H1 (cell line): ENCODE data around the gene TRAP1. TPM values are rescaled to one million over a fixed set of nuclear protein-coding genes. Genes with fewer than 3 reads are reported as not detected.

Source experiments
- CTCF ChIA-PET: fragments of 300-600 bp; sonication (Branson Sonifier 250); formaldehyde crosslinking; loops from one replicate; lab custom pipeline; 2021; ENCODE audit not compliant: partially characterized antibody; lab: Charles Lee
- POLR2A ChIA-PET: fragments of 300-600 bp; sonication (Branson Sonifier 250); formaldehyde crosslinking; loops from one replicate; lab custom pipeline; 2021; ENCODE audit warnings: inconsistent platforms; ENCODE audit not compliant: partially characterized antibody; lab: Charles Lee
- DNase-seq, 2 experiments: peaks; one replicate each; pipeline versions ENCODE4 v3.0.0 to v3.0.0-alpha.2; 2010 to 2022; ENCODE audit warnings: low spot score in 2 of 2, low read depth in 1 of 2, mixed read lengths in 1 of 2
- FAIRE-seq: peaks from 2 replicates; lab custom pipeline; 2011; peaks lifted over from hg19 to GRCh38; lab: Jason Lieb, UNC
- H2AFZ ChIP-seq: 2 replicates; pipeline ENCODE4 v1.8.1; 2012; ENCODE audit warnings: low read length, inconsistent platforms
- H2AK5ac ChIP-seq: 2 replicates; pipeline ENCODE4 v1.6.1; 2013; ENCODE audit warnings: low read depth, low read length
- H2BK120ac ChIP-seq: replicated peaks from 2 replicates; pipeline ENCODE3; 2013; ENCODE audit warnings: low read depth, low read length, inconsistent platforms
- H2BK12ac ChIP-seq: 2 replicates; pipeline ENCODE4 v1.6.1; 2013; ENCODE audit warnings: low read depth, low read length
- H2BK15ac ChIP-seq: 2 replicates; pipeline ENCODE4 v1.6.1; 2013; ENCODE audit warnings: low read length
- H2BK20ac ChIP-seq: 2 replicates; pipeline ENCODE4 v1.6.1; 2013; ENCODE audit warnings: low read length
- H2BK5ac ChIP-seq: 2 replicates; pipeline ENCODE4 v1.6.1; 2013; ENCODE audit warnings: low read depth, low read length
- H3K14ac ChIP-seq: 2 replicates; pipeline ENCODE4 v1.6.1; 2013; ENCODE audit warnings: inconsistent platforms; ENCODE audit not compliant: insufficient read length
- H3K18ac ChIP-seq: 2 replicates; pipeline ENCODE4 v1.6.1; 2013; ENCODE audit warnings: low read length; ENCODE audit errors: extremely low read depth
- H3K23ac ChIP-seq: 2 replicates; pipeline ENCODE4 v1.6.1; 2013; ENCODE audit warnings: inconsistent platforms; ENCODE audit not compliant: insufficient read length
- H3K23me2 ChIP-seq: 2 replicates; pipeline ENCODE4 v1.6.1; 2013; ENCODE audit warnings: low read depth, low read length
- H3K27ac ChIP-seq: 2 replicates; pipeline ENCODE4 v1.6.1; 2011; ENCODE audit warnings: low read depth, low read length, inconsistent platforms
- H3K27me3 ChIP-seq, 4 experiments: replicated peaks in 1 of 4; 1 replicate in 1 of 4; 2 replicates in 3 of 4; pipeline versions ENCODE4 v1.6.1 to v1.8.1; 2011 to 2013; ENCODE audit warnings: low read length in 3 of 4, mild to moderate bottlenecking in 3 of 4, inconsistent platforms in 2 of 4, mixed read lengths in 2 of 4, moderate library complexity in 1 of 4; ENCODE audit not compliant: control insufficient read depth in 3 of 4, insufficient read depth in 3 of 4; ENCODE audit errors: extremely low read depth in 1 of 4
- H3K36me3 ChIP-seq, 4 experiments: 2 replicates each; pipeline versions ENCODE4 v1.6.1 to v1.8.1; 2011 to 2013; ENCODE audit warnings: mild to moderate bottlenecking in 4 of 4, low read length in 3 of 4, moderate library complexity in 2 of 4, control low read depth in 1 of 4, inconsistent platforms in 1 of 4; ENCODE audit not compliant: insufficient read depth in 4 of 4, control insufficient read depth in 2 of 4
- H3K4ac ChIP-seq: replicated peaks from 2 replicates; pipeline ENCODE3; 2013; ENCODE audit warnings: low read length, low read depth, mixed read lengths, inconsistent platforms; ENCODE audit not compliant: insufficient read length
- H3K4me1 ChIP-seq, 4 experiments: replicated peaks in 1 of 4; 1 replicate in 1 of 4; 2 replicates in 3 of 4; pipeline versions ENCODE4 v1.6.1 to v1.8.1; 2011 to 2013; ENCODE audit warnings: low read length in 3 of 4, inconsistent platforms in 2 of 4, mixed read lengths in 1 of 4; ENCODE audit not compliant: insufficient read depth in 4 of 4, control insufficient read depth in 3 of 4
- H3K4me2 ChIP-seq, 2 experiments: 2 replicates each; pipeline versions ENCODE4 v1.6.1 to v1.8.1; 2011 to 2013; ENCODE audit warnings: low read depth in 2 of 2, low read length in 2 of 2, control low read depth in 1 of 2, inconsistent platforms in 1 of 2, mild to moderate bottlenecking in 1 of 2; ENCODE audit not compliant: insufficient read depth in 1 of 2
- H3K4me3 ChIP-seq, 4 experiments: fragments of 200-600, 300-600 bp in 1 of 4; sonication (generic), shearing (Covaris generic), sonication (Bioruptor Twin) in 1 of 4; 2 replicates each; pipeline versions ENCODE4 v1.5.1 to v1.8.1; 2011 to 2016; ENCODE audit warnings: low read length in 4 of 4, low read depth in 3 of 4, control low read depth in 2 of 4, inconsistent platforms in 2 of 4, mild to moderate bottlenecking in 2 of 4, mixed read lengths in 1 of 4, moderate library complexity in 1 of 4; ENCODE audit not compliant: insufficient read depth in 2 of 4; ENCODE audit errors: extremely low read depth in 1 of 4
- H3K56ac ChIP-seq: replicated peaks from 2 replicates; pipeline ENCODE3; 2013; ENCODE audit warnings: low read depth, mild to moderate bottlenecking, mixed read lengths, low read length, inconsistent platforms; ENCODE audit not compliant: insufficient read length
- H3K79me1 ChIP-seq: 2 replicates; pipeline ENCODE4 v1.6.1; 2013; ENCODE audit warnings: low read depth, low read length, control low read depth
- H3K79me2 ChIP-seq, 2 experiments: 2 replicates each; pipeline versions ENCODE4 v1.6.1 to v1.8.1; 2012 to 2013; ENCODE audit warnings: low read length in 2 of 2, mild to moderate bottlenecking in 2 of 2, inconsistent platforms in 1 of 2; ENCODE audit not compliant: insufficient read depth in 2 of 2, control insufficient read depth in 1 of 2
- H3K9ac ChIP-seq, 4 experiments: replicated peaks in 1 of 4; 1 replicate in 1 of 4; 2 replicates in 3 of 4; pipeline versions ENCODE4 v1.6.1 to v1.8.1; 2011 to 2013; ENCODE audit warnings: low read depth in 3 of 4, low read length in 3 of 4, control low read depth in 2 of 4, mild to moderate bottlenecking in 2 of 4, moderate library complexity in 2 of 4, inconsistent platforms in 1 of 4; ENCODE audit errors: extremely low read depth in 1 of 4
- H3K9me3 ChIP-seq, 2 experiments: 2 replicates each; pipeline versions ENCODE4 v1.6.1 to v1.8.1; 2012 to 2013; ENCODE audit warnings: mild to moderate bottlenecking in 2 of 2, moderate library complexity in 2 of 2, control low read depth in 1 of 2, inconsistent platforms in 1 of 2, low read depth in 1 of 2, low read length in 1 of 2, mixed read lengths in 1 of 2; ENCODE audit not compliant: insufficient read depth in 2 of 2
- H4K20me1 ChIP-seq, 2 experiments: replicated peaks in 1 of 2; 2 replicates each; pipeline versions ENCODE3 to v1.8.1; 2011 to 2013; ENCODE audit warnings: inconsistent platforms in 2 of 2, low read length in 2 of 2, mild to moderate bottlenecking in 1 of 2; ENCODE audit not compliant: insufficient read depth in 2 of 2, control insufficient read depth in 1 of 2
- H4K5ac ChIP-seq: 2 replicates; pipeline ENCODE4 v1.6.1; 2013; ENCODE audit warnings: low read length, low read depth, mixed read lengths, inconsistent platforms; ENCODE audit not compliant: insufficient read length
- H4K8ac ChIP-seq: 2 replicates; pipeline ENCODE4 v1.8.0; 2013; ENCODE audit warnings: mild to moderate bottlenecking, moderate library complexity, low read length, inconsistent platforms; ENCODE audit not compliant: insufficient read depth; ENCODE audit errors: extremely low read depth
- H4K91ac ChIP-seq: replicated peaks from 2 replicates; pipeline ENCODE3; 2013; ENCODE audit warnings: low read length, mixed read lengths, inconsistent platforms; ENCODE audit not compliant: insufficient read length
- EGR1 ChIP-seq: IDR thresholded peaks from 2 replicates; pipeline ENCODE4 v1.6.1; 2011; ENCODE audit warnings: low read depth, low read length, borderline replicate concordance
- FOSL1 ChIP-seq: IDR thresholded peaks from 2 replicates; pipeline ENCODE4 v1.6.1; 2011; ENCODE audit warnings: mild to moderate bottlenecking, low read depth, low read length, moderate library complexity; ENCODE audit not compliant: insufficient read depth
- MAFK ChIP-seq: IDR thresholded peaks from 2 replicates; pipeline ENCODE4 v1.6.1; 2012; ENCODE audit warnings: low read depth, mild to moderate bottlenecking, improper control_type of control experiment, low read length
- SAP30 ChIP-seq: fragments of 300-600 bp; sonication (generic); IDR thresholded peaks from 2 replicates; pipeline ENCODE4 v1.7.1; 2012; ENCODE audit warnings: low read length, moderate library complexity, mild to moderate bottlenecking, inconsistent platforms; ENCODE audit not compliant: insufficient read depth, insufficient replicate concordance
- SIN3A ChIP-seq, 2 experiments: IDR thresholded peaks in 1 of 2; conservative IDR thresholded peaks in 1 of 2; 2 replicates each; pipeline ENCODE4 v1.6.1; 2011 to 2012; ENCODE audit warnings: low read length in 2 of 2, improper control_type of control experiment in 1 of 2, low read depth in 1 of 2, mild to moderate bottlenecking in 1 of 2
- SP1 ChIP-seq: IDR thresholded peaks from 2 replicates; pipeline ENCODE4 v1.6.1; 2011; ENCODE audit warnings: low read depth, low read length
- SP4 ChIP-seq: IDR thresholded peaks from 2 replicates; pipeline ENCODE4 v1.6.1; 2012; ENCODE audit warnings: low read length, inconsistent platforms
- TAF1 ChIP-seq: IDR thresholded peaks from 2 replicates; pipeline ENCODE4 v1.6.1; 2011; ENCODE audit warnings: mild to moderate bottlenecking, low read depth, low read length
- YY1 ChIP-seq: IDR thresholded peaks from 2 replicates; pipeline ENCODE4 v1.6.1; 2011; ENCODE audit warnings: low read depth, mild to moderate bottlenecking, low read length
- ZNF274 ChIP-seq: IDR thresholded peaks from 2 replicates; pipeline ENCODE4 v1.7.0; 2012; ENCODE audit warnings: low read length, borderline replicate concordance; ENCODE audit errors: extremely low read depth
- WGBS, 2 experiments: shearing (Covaris generic) in 1 of 2; methylation state at CpG; one replicate each; pipeline versions ENCODE4 v1.1.6 to v1.1.7; 2013 to 2015; ENCODE audit warnings: low lambda C conversion rate in 2 of 2, mixed read lengths in 2 of 2, inconsistent platforms in 1 of 2, low coverage in 1 of 2, missing lambda C conversion rate in 1 of 2; ENCODE audit not compliant: insufficient replicate concordance in 2 of 2, insufficient coverage in 1 of 2, insufficient read length in 1 of 2; ENCODE audit errors: extremely low coverage in 1 of 2, missing lambda C conversion rate in 1 of 2; 5-methylcytosine and 5-hydroxymethylcytosine counted together
- polyA plus RNA-seq, 7 experiments: library from polyadenylated mRNA; depleted of rRNA in 3 of 7; stranded (reverse) in 5 of 7; unstranded in 2 of 7; fragments of >200 nt in 5 of 7; fragments of 200-250 nt in 2 of 7; gene quantifications; 1 replicate in 5 of 7; 2 replicates in 1 of 7; 4 replicates in 1 of 7; pipeline versions ENCODE4 v1.2.1 to v1.2.3, GENCODE V29; 2011 to 2013; ENCODE audit warnings: missing spikeins in 2 of 7, mixed read lengths in 2 of 7
- total RNA-seq: library from RNA; stranded (reverse); fragmentation: NEBNext Ultra II Directional; extraction: Animal tissue kit (Norgen Biotek cat#: 25700); gene quantifications from 2 replicates; pipeline ENCODE4 v1.2.1, GENCODE V29; 2021

TRAP1 gene
- total and polyA plus RNA-seq, 2 of the 8 experiments (the other 6 are each of a cell fraction or from before 2014, with no cell fraction given): 215 to 283 TPM

DNA sequence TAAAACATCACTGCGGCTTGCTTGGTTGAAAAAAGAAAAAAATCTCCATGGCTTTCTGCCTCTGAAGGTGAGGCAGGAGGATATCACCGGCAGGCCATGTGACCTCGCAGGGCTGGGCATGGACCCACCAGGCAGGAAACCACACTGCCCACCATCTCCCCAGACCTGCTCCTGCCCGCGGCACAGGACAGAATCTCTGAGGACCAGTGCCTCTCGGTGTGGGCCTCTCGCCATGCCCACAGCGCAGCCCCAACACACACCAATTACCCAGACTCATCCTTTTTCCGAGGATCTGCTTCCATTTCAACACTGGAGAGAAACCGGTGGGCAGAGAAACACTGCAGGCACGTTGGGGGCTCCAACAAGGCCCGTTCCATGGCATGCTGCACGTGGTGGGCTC lies 46.6 kb downstream of the TRAP1 start:
- H3K27ac ChIP-seq: no peak overlapping the region
- no peak overlapping the region for H4K5ac ChIP-seq
- CTCF ChIA-PET: interaction anchor here (0.9 to 1.9 kb wide), 3 partner anchors 11 to 135 kb away, joined by 3 to 4 read pairs (median 4); partner anchors contain the start of gene DNASE1
- H3K79me2 ChIP-seq: no peaks in the 10 kb centered on the region
- H3K14ac ChIP-seq: no peak overlapping the region
- no peaks in the 10 kb centered on the region; the same call in 1 of the 2 replicates for H3K79me1 ChIP-seq
- H3K18ac ChIP-seq: no peak overlapping the region
- H3K4me1 ChIP-seq: no peaks in the 10 kb centered on the region
- DNase-seq (no peak), FAIRE-seq (no peak)
- H2BK5ac ChIP-seq: peak overlapping the region; percentile 7; the same call in 1 of the 2 replicates
- H2AFZ ChIP-seq: no peak overlapping the region
- H4K91ac ChIP-seq: no peak overlapping the region
- H2BK12ac ChIP-seq: no peak overlapping the region
- H3K4me3 ChIP-seq: no peak overlapping the region
- no peak overlapping the region for H3K9ac ChIP-seq
- no peak overlapping the region for H4K8ac ChIP-seq
- WGBS, 2 experiments: 96% methylated on average over 13 of the region's 13 CpGs; no CpG with 5 or more reads in 1 of the 2 experiments
- no peak overlapping the region for H3K4me2 ChIP-seq
- no peaks in the 10 kb centered on the region for H3K9me3 ChIP-seq
- POLR2A ChIA-PET: interaction anchor here (1.7 to 2.3 kb wide), 2 partner anchors 8 to 11 kb away, joined by 4 to 8 read pairs; no protein-coding TSS in a partner anchor
- peaks cover 9 to 13% of the 10 kb centered on the region in 2 experiments for H4K20me1 ChIP-seq
- H3K4ac ChIP-seq: no peak overlapping the region
- no peak overlapping the region for H3K23ac ChIP-seq
- no peak overlapping the region for H2BK120ac ChIP-seq
- no peaks in the 10 kb centered on the region for H3K27me3 ChIP-seq
- H2BK15ac ChIP-seq: no peak overlapping the region
- H3K56ac ChIP-seq: no peak overlapping the region
- H2BK20ac ChIP-seq: no peak overlapping the region
- no peak overlapping the region for H2AK5ac ChIP-seq
- peaks cover 21 to 50% (median 46%) of the 10 kb centered on the region in 4 experiments for H3K36me3 ChIP-seq
- no peaks in the 10 kb centered on the region for H3K23me2 ChIP-seq
- TF ChIP-seq MAFK: no peak
- TF ChIP-seq SP4: no peak
- no peak for TF ChIP-seq YY1
- TF ChIP-seq ZNF274: no peak
- no peak for TF ChIP-seq FOSL1
- no peak for TF ChIP-seq TAF1
- TF ChIP-seq SP1: no peak
- no peak for TF ChIP-seq SAP30
- TF ChIP-seq EGR1: no peak
- TF ChIP-seq SIN3A (conservative IDR thresholded peaks at IDR 0.05 in 1 of 2, IDR thresholded peaks at IDR 0.05 in 1 of 2; ENCODE audit: low read depth in 1 of 2, low read length in 2 of 2): no peak
